ENCODE results near the gene MARCHF2. TPM values are rescaled to one million over a fixed set of nuclear protein-coding genes. Genes with fewer than 3 reads are reported as not detected.
A peak's percentile ranks its signal among the peaks of the same experiment; 100 is the strongest.

The MARCHF2 gene
- total and polyA plus RNA-seq, 9 of the 15 experiments (the other 6 are each of a cell fraction or from before 2014, with no cell fraction given), result 0.39 to 6.4 (median 2.2) TPM

GRCh38 chr19:8363803-8364771 is 49.0 kb upstream of the MARCHF2 start, which contains the start of gene ANGPTL4 (continued):
- TF ChIP-seq HMGXB4 (CRISPR knock-in tag; IDR thresholded peaks at IDR 0.05) (no peak), CBX3 (IDR thresholded peaks at IDR 0.05; ENCODE audit: borderline replicate concordance in 1 of 2, low read length in 2 of 2) (no peak), HDAC6 (IDR thresholded peaks at IDR 0.05; ENCODE audit: low read depth, low read length) (peak; percentile 99), NR4A1 (CRISPR knock-in tag; IDR thresholded peaks at IDR 0.05) (no peak), NR4A1 (tag; IDR thresholded peaks at IDR 0.05) (no peak), HNRNPUL1 (IDR thresholded peaks at IDR 0.05; ENCODE audit: low read length) (no peak), ADNP (tag; IDR thresholded peaks at IDR 0.05) (no peak), SP1 (CRISPR knock-in tag; IDR thresholded peaks at IDR 0.05) (no peak), PHF8 (IDR thresholded peaks at IDR 0.05; ENCODE audit: borderline replicate concordance, low read length) (peak; percentile 49; the same call in 1 of the 2 replicates), EGR1 (conservative IDR thresholded peaks at IDR 0.05) (peak; percentile 90), ZHX1 (conservative IDR thresholded peaks at IDR 0.05; ENCODE audit: low read length) (no peak), ZNF561 (CRISPR knock-in tag; conservative IDR thresholded peaks at IDR 0.05) (no peak)
